Adipose tissue (tissue), 3 donors: ENCODE data around the gene TMEM11. TPM values are rescaled to one million over a fixed set of nuclear protein-coding genes. Genes with fewer than 3 reads are reported as not detected.
"Not testable (repeated sequence)": the region's sequence is repeated elsewhere in the genome, so short reads cannot be mapped to it uniquely, and the experiment has no call there.

Experiments used
- H3K27ac ChIP-seq: one replicate; pipeline ENCODE4 v1.5.1; 2013; ENCODE audit warnings: low read depth, low read length
- WGBS, 3 donors: extraction: QIAGEN DNeasy Blood & Tissue Kit; methylation state at CpG; one replicate each; pipeline ENCODE4 v1.1.7; 2013; 5-methylcytosine and 5-hydroxymethylcytosine counted together
- polyA plus RNA-seq, 3 donors: library from polyadenylated mRNA; stranded (reverse); fragments of 200-250 nt; gene quantifications; one replicate each; pipeline ENCODE4 v1.2.3, GENCODE V29; 2013
- donor health status: healthy with polysubstance abuse.
- donor health status: Bipolar disorder and iron deficiency.
- donor health status: healthy.

The TMEM11 gene
- polyA plus RNA-seq, 3 donors, result 17.7 to 39.3 (median 23.8) TPM

- WGBS, 3 donors, result 81 to 88% (median 83%) methylated on average over 23 of the region's 23 CpGs
- H3K27ac ChIP-seq, result no peak overlapping the region
Measured at GRCh38 chr17:21243516-21244303, 29.7 kb upstream of the TMEM11 start.

- H3K27ac ChIP-seq, result no peak overlapping the region
- 85 to 88% (median 85%) methylated on average over 24 to 26 of the region's 26 CpGs for WGBS, 3 donors
Measured at GRCh38 chr17:21242780-21243515, 29.0 kb upstream of the TMEM11 start.

- 60 to 68% (median 66%) methylated on average over 11 of the region's 11 CpGs for WGBS, 3 donors
- H3K27ac ChIP-seq, result no peak overlapping the region
Measured at GRCh38 chr17:21242026-21242697, 28.2 kb upstream of the TMEM11 start.

- no peak overlapping the region for H3K27ac ChIP-seq
Measured at GRCh38 chr17:21241564-21241963, 27.6 kb upstream of the TMEM11 start.

GRCh38 chr17:21240369-21241055 lies 26.6 kb upstream of the TMEM11 start:
- no peak overlapping the region for H3K27ac ChIP-seq
- 72 to 76% (median 74%) methylated on average over 24 to 25 of the region's 25 CpGs for WGBS, 3 donors

More at GRCh38 chr17:21241564-21241963, 27.6 kb upstream of the TMEM11 start:
- WGBS, 3 donors, result 79 to 85% (median 81%) methylated on average over 11 of the region's 11 CpGs

- 68 to 80% (median 78%) methylated on average over 12 of the region's 12 CpGs for WGBS, 3 donors
- no peak overlapping the region for H3K27ac ChIP-seq
Measured at GRCh38 chr17:21239680-21240368, 25.9 kb upstream of the TMEM11 start.

GRCh38 chr17:21235921-21236320 lies 22.0 kb upstream of the TMEM11 start:
- no peak overlapping the region for H3K27ac ChIP-seq
- WGBS, 3 donors, result 72 to 88% (median 74%) methylated on average over 1 of the region's 1 CpG

- 53 to 71% (median 56%) methylated on average over 7 of the region's 7 CpGs for WGBS, 3 donors
- no peak overlapping the region for H3K27ac ChIP-seq
Measured at GRCh38 chr17:21233581-21234347, 19.8 kb upstream of the TMEM11 start.

GRCh38 chr17:21232033-21232749 lies 18.2 kb upstream of the TMEM11 start:
- WGBS, 3 donors, result 92 to 95% (median 93%) methylated on average over 4 of the region's 4 CpGs
- H3K27ac ChIP-seq, result no peak overlapping the region

GRCh38 chr17:21231533-21231932 lies 17.6 kb upstream of the TMEM11 start:
- WGBS, 3 donors, result 59 to 86% (median 83%) methylated on average over 6 of the region's 6 CpGs
- H3K27ac ChIP-seq, result no peak overlapping the region

- no peak overlapping the region for H3K27ac ChIP-seq
- WGBS, 3 donors, result 65 to 91% (median 69%) methylated on average over 2 of the region's 2 CpGs
Measured at GRCh38 chr17:21228845-21229244, 14.9 kb upstream of the TMEM11 start.

GRCh38 chr17:21228111-21228510 lies 14.2 kb upstream of the TMEM11 start:
- 60 to 69% (median 66%) methylated on average over 4 of the region's 4 CpGs for WGBS, 3 donors
- no peak overlapping the region for H3K27ac ChIP-seq

- WGBS, 3 donors, result 85 to 90% (median 89%) methylated on average over 11 of the region's 11 CpGs
- H3K27ac ChIP-seq, result not testable (repeated sequence)
Measured at GRCh38 chr17:21227277-21227676, 13.3 kb upstream of the TMEM11 start.

GRCh38 chr17:21223086-21223485 lies 9.1 kb upstream of the TMEM11 start:
- 90 to 95% (median 94%) methylated on average over 6 of the region's 6 CpGs for WGBS, 3 donors
- H3K27ac ChIP-seq, result no peak overlapping the region

GRCh38 chr17:21218831-21219380 lies 4.9 kb upstream of the TMEM11 start:
- WGBS, 3 donors, result 61 to 86% (median 64%) methylated on average over 3 of the region's 3 CpGs
- H3K27ac ChIP-seq, result no peak overlapping the region

- 80 to 87% (median 81%) methylated on average over 3 of the region's 3 CpGs for WGBS, 3 donors
Measured at GRCh38 chr17:21218101-21218500, 4.1 kb upstream of the TMEM11 start.

More at GRCh38 chr17:21218101-21218500, 4.1 kb upstream of the TMEM11 start:
- no peak overlapping the region for H3K27ac ChIP-seq
